ENCODE measurements around the gene CYP2W1. TPM values are rescaled to one million over a fixed set of nuclear protein-coding genes. Genes with fewer than 3 reads are reported as not detected.

Gene CYP2W1
- total and polyA plus RNA-seq, 2 donors (not counting 3 experiments of a cell fraction or from before 2014, with no cell fraction given) = not detected

GRCh38 chr7:952548-953441, 30.2 kb upstream of the CYP2W1 start:
- Histone ChIP-seq H4K20me1 (replicated peaks; ENCODE audit: control insufficient read depth, extremely low read depth, insufficient read depth, low read length) (no peaks in the 10 kb centered on the region), H3K79me2 (ENCODE audit: control insufficient read depth, insufficient read depth, low read length) (no peaks in the 10 kb centered on the region), H3K27ac (ENCODE audit: insufficient read depth, low read depth, low read length) (no peak overlapping the region), H3K36me3 (ENCODE audit: control insufficient read depth in 2 of 2, extremely low read depth in 1 of 2, insufficient read depth in 2 of 2, low read length in 2 of 2) (no peaks in the 10 kb centered on the region), H3K27me3 (ENCODE audit: control insufficient read depth in 2 of 2, insufficient read depth in 2 of 2, low read length in 2 of 2) (peaks cover 2 to 4% of the 10 kb centered on the region in 2 experiments), H3K9me1 (replicated peaks; ENCODE audit: control insufficient read depth, extremely low read depth, insufficient read depth, low read length) (no peaks in the 10 kb centered on the region), H3K4me1 (ENCODE audit: control insufficient read depth, extremely low read depth, insufficient read depth, low read length) (no peaks in the 10 kb centered on the region), H3K4me2 (ENCODE audit: insufficient read depth, low read length) (no peak overlapping the region), H2AFZ (ENCODE audit: low read depth, low read length) (no peak overlapping the region), H3K4me3 (replicated peaks in 1 of 3; ENCODE audit: insufficient read depth in 1 of 3, low read depth in 1 of 3, low read length in 3 of 3) (no peak overlapping the region), H3K9ac (replicated peaks; ENCODE audit: extremely low read depth, insufficient read depth, low read length) (no peak overlapping the region), H3K9me3 (replicated peaks; ENCODE audit: control insufficient read depth, insufficient read depth, low read length) (no peaks in the 10 kb centered on the region)
- dilution Hi-C loops (cut with MboI; ENCODE audit: extremely low pct_ligation_motif_present, low sequenced_read_pairs) (no loop called here), intact Hi-C loops (cut with micrococcal nuclease) (no loop called here)
- POLR2A ChIA-PET = no interaction called here
- no TSS peak for BruUV-seq (replicated peaks)
- DNase-seq (ENCODE audit: low read depth, low spot score) (no peak), FAIRE-seq (no peak)
- CTCF ChIA-PET = interaction anchor here (0.7 to 1.2 kb wide), 3 partner anchors 40 to 113 kb away, joined by 3 read pairs; no protein-coding TSS in a partner anchor
- TF ChIP-seq JUN (IDR thresholded peaks at IDR 0.05; ENCODE audit: borderline replicate concordance, insufficient read depth, insufficient read length, low read depth) = no peak
- TF ChIP-seq POLR2A (IDR thresholded peaks at IDR 0.05; ENCODE audit: low read depth, low read length) = no peak
- no peak for TF ChIP-seq POLR2AphosphoS5 (IDR thresholded peaks at IDR 0.05; ENCODE audit: insufficient read depth, low read depth, low read length)
- TF ChIP-seq MAX (IDR thresholded peaks at IDR 0.05; ENCODE audit: insufficient read depth, insufficient read length) = no peak
- TF ChIP-seq MYC (IDR thresholded peaks at IDR 0.05; ENCODE audit: low read depth, low read length) = no peak
- no peak for TF ChIP-seq FOS (IDR thresholded peaks at IDR 0.05; ENCODE audit: borderline replicate concordance, insufficient read depth, low read length)
- no peak for TF ChIP-seq EZH2 (IDR thresholded peaks at IDR 0.05; ENCODE audit: borderline replicate concordance, low read depth, low read length, severe bottlenecking)
- TF ChIP-seq CTCF (IDR thresholded peaks at IDR 0.05; ENCODE audit: extremely low read depth in 1 of 2, insufficient read depth in 1 of 2, low read depth in 1 of 2, low read length in 2 of 2) = no peak
- TF ChIP-seq GATA2 (IDR thresholded peaks at IDR 0.05; ENCODE audit: insufficient read depth, insufficient read length, low read depth, low read length) = no peak

Measured in endothelial cell of umbilical vein (primary cell).